GM19397 (cell line): Measurements from ENCODE around the gene CACNB1.

Experiments used
- ATAC-seq: cut with Tn5 transposase; IDR thresholded peaks from one replicate; pipeline ENCODE4 v1.9.1; 2021; ENCODE audit warnings: mild to moderate bottlenecking, moderate library complexity; ENCODE audit not compliant: unreplicated experiment

Gene CACNB1

DNA sequence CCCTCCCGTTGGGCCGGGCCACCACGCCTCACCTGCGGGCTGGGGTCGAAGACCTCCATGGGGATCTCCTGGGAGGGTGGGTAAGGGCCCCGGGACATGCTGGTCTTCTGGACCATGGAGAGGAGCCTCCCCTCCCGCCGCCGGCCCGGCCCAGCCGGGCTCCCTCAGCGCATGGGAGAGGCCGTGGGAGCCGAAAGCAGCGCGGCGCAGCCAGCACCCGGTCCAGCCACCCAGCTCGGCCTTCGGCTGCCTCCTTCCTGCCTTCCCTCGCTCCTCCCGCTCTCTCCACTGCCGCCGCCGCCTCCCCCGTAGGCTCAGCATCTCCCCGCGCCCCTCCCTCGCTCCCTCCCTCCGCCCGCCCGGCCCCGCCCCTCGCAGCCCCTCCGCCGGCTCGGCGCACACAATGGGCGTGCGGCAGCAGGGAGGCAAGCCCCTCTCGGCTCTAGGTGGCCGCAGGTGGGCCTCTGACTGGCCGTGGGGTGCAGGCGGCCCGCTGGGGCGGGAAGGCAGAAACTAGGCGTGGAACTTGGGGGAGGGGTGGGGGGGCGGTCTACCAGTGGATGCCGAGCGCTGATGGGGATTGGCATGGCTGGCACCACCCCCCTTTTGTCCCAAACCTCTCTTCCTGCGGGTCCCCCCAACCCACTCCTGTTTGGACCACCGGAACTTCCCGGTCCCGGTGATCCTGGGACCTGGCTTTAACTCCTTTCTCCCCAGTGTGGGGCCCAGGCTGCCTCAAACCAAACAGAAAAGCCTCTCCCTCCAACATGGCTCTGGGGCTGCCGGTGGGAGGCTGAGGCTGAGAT is at the start of gene CACNB1:
Gene CACNB1, minus strand, starts transcription at position 290 of the 806 bp plus-strand sequence. Its CDS starts 174 bp downstream, at position 116.
- no peak for ATAC-seq

DNA sequence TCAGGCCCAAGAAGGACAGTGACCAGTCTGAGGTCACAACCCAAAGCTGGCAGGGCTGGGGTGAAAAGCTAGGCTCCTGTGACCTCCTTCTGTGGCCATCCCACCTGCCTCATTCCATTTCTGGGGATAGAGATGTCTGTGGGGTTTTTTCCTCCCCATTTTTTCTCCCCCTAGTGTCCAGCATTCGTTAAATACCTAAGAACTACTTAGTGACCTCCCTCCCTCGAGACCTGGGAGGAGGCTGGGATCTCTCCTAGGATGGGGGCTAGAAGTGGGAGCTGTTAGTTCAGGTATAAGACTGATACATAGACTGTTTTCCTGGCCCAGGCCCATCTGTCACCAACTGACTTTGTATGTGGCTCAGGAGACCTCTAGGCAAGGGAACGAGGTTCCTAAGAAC is 48.8 kb upstream of the CACNB1 start:
- no peak for ATAC-seq

DNA sequence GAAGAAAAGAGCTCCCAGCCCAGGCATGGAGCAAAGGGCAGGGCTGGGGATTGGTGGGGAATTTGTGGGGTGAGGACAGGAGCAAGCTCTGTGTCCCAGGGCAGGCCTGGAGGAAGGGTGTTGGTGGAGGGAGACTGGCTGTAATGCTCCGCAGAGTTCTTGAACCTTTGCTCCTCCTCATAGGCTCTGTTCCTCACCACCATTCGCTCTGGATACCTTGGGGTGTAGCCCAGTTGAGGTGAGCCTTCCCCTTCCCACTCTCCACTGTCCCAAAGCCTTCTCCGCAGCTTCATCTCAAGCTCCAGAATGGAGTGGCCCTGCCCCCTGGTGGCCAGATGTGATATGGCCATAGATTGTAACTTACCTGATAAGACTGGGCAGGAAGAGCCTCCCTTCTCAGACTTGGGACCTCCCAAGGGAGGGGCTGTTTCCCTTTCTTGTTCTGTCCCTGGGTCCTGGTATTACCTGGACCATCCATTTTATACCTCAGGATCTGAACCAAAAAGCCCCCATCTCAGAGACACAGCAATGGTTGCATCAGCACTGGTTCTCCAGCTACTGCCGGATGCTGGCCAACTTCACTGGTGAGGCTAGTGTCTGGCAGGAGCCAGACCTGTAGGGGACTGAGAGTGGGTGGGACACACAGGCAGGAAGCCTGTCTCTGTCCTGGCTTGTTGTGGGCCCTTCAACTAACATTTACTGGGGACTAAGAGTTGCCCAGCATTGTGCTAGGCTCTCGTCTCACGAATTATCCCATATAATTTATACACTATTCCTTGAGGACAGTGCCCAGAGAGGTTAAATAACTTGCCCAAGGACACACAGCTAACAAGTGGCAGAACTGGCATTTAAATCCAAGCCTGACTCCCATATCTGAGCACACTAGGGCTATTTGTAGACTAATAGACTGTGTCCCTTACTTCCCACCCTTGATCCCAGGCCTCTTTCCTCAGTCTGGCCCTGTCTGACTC is 47.4 kb upstream of the CACNB1 start:
- ATAC-seq = no peak

- ATAC-seq = no peak
Observed at GRCh38 chr17:39244016-39244599, 46.6 kb upstream of the CACNB1 start.

DNA sequence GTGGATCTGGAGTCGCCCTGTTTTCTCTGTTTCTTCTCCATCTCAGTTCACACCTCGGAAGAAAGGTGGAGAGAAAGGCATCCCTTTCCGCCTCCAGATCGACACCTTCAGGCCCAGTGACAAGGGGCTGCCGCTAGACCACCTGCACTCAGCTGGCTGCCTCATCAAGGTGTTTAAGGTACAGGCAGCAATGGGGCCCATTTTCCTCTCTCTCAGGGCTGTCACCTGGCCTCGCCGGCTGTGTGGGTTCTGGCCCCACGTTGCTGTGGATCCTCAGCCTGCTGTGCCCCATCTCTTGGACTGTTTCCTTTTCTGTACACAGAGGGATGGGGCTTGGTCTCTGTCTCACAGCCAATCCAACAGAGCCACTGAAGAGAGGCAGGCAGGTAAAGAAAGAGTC is 45.7 kb upstream of the CACNB1 start:
- no peak for ATAC-seq

DNA sequence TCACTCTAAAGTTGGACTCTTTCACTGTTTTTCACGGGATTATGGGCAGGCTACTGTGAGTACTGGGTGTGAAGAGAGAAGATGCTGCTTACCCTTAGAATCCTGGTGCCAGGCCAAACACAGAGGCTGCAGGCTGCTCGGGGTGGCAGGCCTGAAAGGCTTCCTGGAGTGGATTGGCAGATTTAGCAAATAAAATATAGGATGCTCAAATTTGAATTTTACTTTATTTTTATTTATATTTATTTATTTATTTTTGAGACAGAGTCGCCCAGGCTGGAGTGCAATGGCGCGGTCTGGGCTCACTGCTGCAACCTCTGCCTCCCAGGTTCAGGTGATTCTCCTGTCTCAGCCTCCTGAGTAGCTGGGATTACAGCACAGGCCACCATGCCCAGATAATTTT is 43.2 kb upstream of the CACNB1 start:
- no peak for ATAC-seq

- no peak for ATAC-seq
Observed at GRCh38 chr17:39239640-39240314, 42.3 kb upstream of the CACNB1 start.

- ATAC-seq = no peak
Observed at GRCh38 chr17:39238311-39238972, 41.0 kb upstream of the CACNB1 start.

GRCh38 chr17:39237586-39237985 is 40.1 kb upstream of the CACNB1 start:
- no peak for ATAC-seq

GRCh38 chr17:39236981-39237441 is 39.5 kb upstream of the CACNB1 start:
- ATAC-seq = no peak

- ATAC-seq = no peak
Observed at GRCh38 chr17:39236450-39236927, 39.0 kb upstream of the CACNB1 start.

GRCh38 chr17:39235555-39236449 is 38.3 kb upstream of the CACNB1 start:
- no peak for ATAC-seq

DNA sequence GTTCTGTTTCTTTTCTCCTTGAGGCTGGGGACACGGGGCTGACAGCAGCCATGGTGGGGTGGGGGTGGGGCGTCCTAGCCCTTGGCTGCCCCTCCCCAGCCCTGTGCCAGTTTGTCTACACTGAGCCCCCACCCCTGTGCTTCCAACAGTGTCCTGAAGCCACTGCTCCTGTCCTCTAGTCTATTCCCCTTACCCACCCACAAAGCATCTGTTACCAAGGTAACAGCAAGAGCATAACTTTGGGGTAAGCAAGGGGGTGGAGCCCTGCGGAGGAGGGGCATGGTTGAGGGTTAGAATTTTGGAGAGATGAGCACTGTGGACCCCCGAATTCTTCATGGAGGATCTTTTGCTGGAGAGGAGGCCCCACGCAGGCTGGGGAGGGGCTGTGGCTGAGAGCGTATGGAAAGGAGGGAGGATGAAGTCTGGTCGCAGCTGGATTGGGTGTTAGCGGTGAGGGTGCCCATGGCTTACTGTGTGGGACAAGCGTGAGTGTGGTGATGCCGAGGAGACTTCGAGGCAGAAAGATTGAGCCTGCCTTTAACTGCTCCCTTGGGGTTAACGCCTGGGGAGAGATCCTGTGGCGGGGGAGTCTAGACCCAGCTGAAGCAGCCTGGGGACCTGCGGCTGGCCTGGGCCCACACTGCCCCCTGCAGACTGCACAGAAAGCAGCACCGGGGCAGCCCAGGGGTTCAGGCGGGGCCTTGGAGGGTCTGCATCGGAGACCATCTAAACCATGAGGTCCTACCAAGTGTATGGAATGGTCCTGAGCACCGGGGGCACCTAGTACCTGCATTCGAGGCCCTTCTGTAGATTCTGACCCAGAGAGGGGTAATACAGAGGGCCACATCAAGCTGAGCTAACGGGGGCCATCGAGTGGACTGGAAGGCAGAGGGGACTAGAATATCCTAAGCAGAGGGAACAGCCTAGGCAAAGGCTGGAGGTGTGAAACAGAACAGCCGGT is 34.4 kb upstream of the CACNB1 start:
- no peak for ATAC-seq

DNA sequence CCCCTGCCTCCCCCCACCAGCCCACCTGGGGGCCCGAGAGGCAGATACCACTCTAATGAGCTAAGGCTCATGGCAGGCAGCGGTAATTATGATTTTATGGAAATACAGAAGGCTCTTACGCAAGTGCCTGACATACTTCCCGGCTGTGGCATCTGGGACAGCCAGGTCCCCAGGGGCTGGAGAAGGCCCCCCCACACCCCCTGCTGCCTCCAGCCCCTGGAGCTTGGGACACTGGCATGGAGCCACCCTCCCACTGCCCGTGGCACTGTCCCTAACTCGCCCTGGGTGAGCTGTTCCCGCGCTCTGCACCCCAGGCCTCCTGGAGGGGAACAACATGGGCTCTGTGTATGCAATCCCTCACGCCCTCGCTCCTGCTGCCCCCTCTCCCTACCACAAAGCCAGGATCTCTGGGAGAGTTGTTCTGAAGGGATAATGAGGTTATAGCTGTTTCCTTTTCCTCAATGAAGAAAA is 33.7 kb upstream of the CACNB1 start:
- ATAC-seq = no peak

- no peak for ATAC-seq
Observed at GRCh38 chr17:39230361-39230760, 32.9 kb upstream of the CACNB1 start.

GRCh38 chr17:39229274-39229913 is 31.9 kb upstream of the CACNB1 start:
- no peak for ATAC-seq

- no peak for ATAC-seq
Observed at GRCh38 chr17:39227364-39227919, 30.0 kb upstream of the CACNB1 start.
